OCI-LY7 (cell line): Measurements from ENCODE around the gene COBL. TPM values are rescaled to one million over a fixed set of nuclear protein-coding genes. Genes with fewer than 3 reads are reported as not detected.

Source experiments
- BruUV-seq: library from RNA; stranded (reverse); fragments of 400-500 nt; replicated peaks from 2 replicates; lab custom pipeline; 2021; lab: Mats Ljungman, UMichigan
- CTCF ChIA-PET: fragments of 300-600 bp; sonication (Branson Sonifier 250); formaldehyde crosslinking; loops from one replicate; lab custom pipeline; 2022; ENCODE audit warnings: antibody characterized with exemption; ENCODE audit not compliant: unreplicated experiment; lab: Charles Lee
- POLR2A ChIA-PET: fragments of 300-600 bp; sonication (Branson Sonifier 250); formaldehyde crosslinking; loops from one replicate; lab custom pipeline; 2022; ENCODE audit warnings: antibody characterized with exemption; lab: Charles Lee
- DNase-seq: peaks from one replicate; pipeline ENCODE4 v3.0.0-alpha.2; 2015; ENCODE audit warnings: low spot score
- H2AFZ ChIP-seq: fragments of 200-600 bp; sonication (generic), shearing (Covaris generic); 2 replicates; pipeline ENCODE4 v1.6.1; 2014; ENCODE audit warnings: mild to moderate bottlenecking, antibody characterized with exemption, low read length, moderate library complexity
- H3K27ac ChIP-seq: fragments of 200-600 bp; sonication (generic); 2 replicates; pipeline ENCODE4 v1.5.1; 2014; ENCODE audit warnings: mixed run types, low read depth, mild to moderate bottlenecking, moderate library complexity, low read length, inconsistent platforms; ENCODE audit not compliant: poor library complexity, severe bottlenecking
- H3K36me3 ChIP-seq: fragments of 200-600 bp; sonication (generic); 2 replicates; pipeline ENCODE4 v1.6.1; 2014; ENCODE audit warnings: mild to moderate bottlenecking, antibody characterized with exemption, low read length, moderate library complexity, mixed read lengths; ENCODE audit not compliant: insufficient read depth
- H3K4me1 ChIP-seq: fragments of 200-600 bp; sonication (generic); 2 replicates; pipeline ENCODE4 v1.5.1; 2014; ENCODE audit warnings: mild to moderate bottlenecking, low read length; ENCODE audit not compliant: insufficient read depth, poor library complexity, severe bottlenecking
- H3K4me2 ChIP-seq: fragments of 200-600 bp; sonication (generic); 2 replicates; pipeline ENCODE4 v1.6.1; 2014; ENCODE audit warnings: mild to moderate bottlenecking, low read length
- H3K4me3 ChIP-seq: fragments of 200-600 bp; sonication (generic); 2 replicates; pipeline ENCODE4 v1.5.1; 2014; ENCODE audit warnings: mild to moderate bottlenecking, low read depth, low read length; ENCODE audit not compliant: poor library complexity, severe bottlenecking
- H3K79me2 ChIP-seq: fragments of 200-600 bp; sonication (generic); 2 replicates; pipeline ENCODE4 v1.6.1; 2016; ENCODE audit warnings: low read depth, mild to moderate bottlenecking, low read length, moderate library complexity, mixed read lengths; ENCODE audit not compliant: insufficient read depth
- H3K9me2 ChIP-seq: fragments of 200-600 bp; sonication (generic); 2 replicates; pipeline ENCODE4 v1.6.1; 2016; ENCODE audit warnings: mild to moderate bottlenecking, low read length, mixed read lengths; ENCODE audit not compliant: insufficient read depth
- H3K9me3 ChIP-seq: fragments of 200-600 bp; sonication (generic); 2 replicates; pipeline ENCODE4 v1.6.1; 2014; ENCODE audit warnings: mild to moderate bottlenecking, mixed run types, low read length, mixed read lengths
- H4K20me1 ChIP-seq: fragments of 200-600 bp; sonication (generic); 2 replicates; pipeline ENCODE4 v1.6.1; 2014; ENCODE audit warnings: mild to moderate bottlenecking, antibody characterized with exemption, low read length, moderate library complexity, mixed read lengths; ENCODE audit not compliant: insufficient read depth
- EZH2phosphoT487 ChIP-seq: fragments of 200-600 bp; sonication (generic); IDR thresholded peaks from 2 replicates; pipeline ENCODE4 v1.6.1; 2018; ENCODE audit warnings: low read depth, borderline replicate concordance, mild to moderate bottlenecking, mixed run types, antibody characterized with exemption, low read length, moderate library complexity, mixed read lengths
- intact Hi-C: fragments of 100-400 bp; cut with micrococcal nuclease; formaldehyde crosslinking; loops from one replicate; pipeline ENCODE4 v1.10.0; 2022; ENCODE audit not compliant: unreplicated experiment
- total RNA-seq, 2 experiments: library from RNA; depleted of rRNA in 1 of 2; stranded (reverse); fragments of >200 nt in 1 of 2; shearing (Covaris generic) in 1 of 2; gene quantifications; 2 replicates each; pipeline ENCODE4 v1.2.3, GENCODE V29; 2014 to 2022
- TF ChIP-seq, protein P1 (sequence below): fragments of 200-600 bp; sonication (generic); conservative IDR thresholded peaks from 2 replicates; pipeline ENCODE4 v1.5.1; 2014; ENCODE audit warnings: mild to moderate bottlenecking, antibody characterized with exemption, low read length, moderate library complexity, mixed read lengths

Gene COBL
- total RNA-seq, 2 experiments from 2014 or later, result not detected

DNA sequence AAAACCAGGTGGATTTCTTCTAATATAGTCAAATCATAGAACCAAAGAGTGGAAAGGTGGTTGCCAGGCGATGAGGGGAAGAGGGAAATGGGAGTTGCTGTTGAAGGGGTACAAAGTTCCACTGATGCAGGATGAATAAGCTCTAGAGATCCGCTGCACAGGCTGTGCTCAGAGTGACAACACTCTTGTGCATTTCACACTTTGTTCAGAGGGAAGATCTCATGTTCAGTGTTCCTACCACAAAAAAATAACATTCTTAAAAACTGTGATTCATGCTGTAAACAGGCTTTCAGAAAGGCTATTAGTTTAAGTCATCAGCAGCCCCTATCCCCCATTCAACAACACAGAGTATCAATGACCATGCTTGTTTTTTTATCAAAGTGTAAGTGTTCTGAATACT lies 213.8 kb downstream of the COBL start:
- no peaks in the 10 kb centered on the region for H3K36me3 ChIP-seq
- H4K20me1 ChIP-seq, result no peaks in the 10 kb centered on the region
- no peak overlapping the region for H3K4me3 ChIP-seq
- no peaks in the 10 kb centered on the region for H3K79me2 ChIP-seq
- H3K9me2 ChIP-seq, result no peaks in the 10 kb centered on the region
- H2AFZ ChIP-seq, result no peak overlapping the region
- no peak overlapping the region for H3K27ac ChIP-seq
- no peak overlapping the region for H3K4me2 ChIP-seq
- BruUV-seq, result no TSS peak
- ChIA-PET CTCF (no interaction called here), POLR2A (interaction anchor here (0.6 to 1.5 kb wide), 2 partner anchors 13 to 1005 kb away, joined by 3 to 6 read pairs; no protein-coding TSS in a partner anchor)
- no peak for DNase-seq
- TF ChIP-seq, protein P1, sequence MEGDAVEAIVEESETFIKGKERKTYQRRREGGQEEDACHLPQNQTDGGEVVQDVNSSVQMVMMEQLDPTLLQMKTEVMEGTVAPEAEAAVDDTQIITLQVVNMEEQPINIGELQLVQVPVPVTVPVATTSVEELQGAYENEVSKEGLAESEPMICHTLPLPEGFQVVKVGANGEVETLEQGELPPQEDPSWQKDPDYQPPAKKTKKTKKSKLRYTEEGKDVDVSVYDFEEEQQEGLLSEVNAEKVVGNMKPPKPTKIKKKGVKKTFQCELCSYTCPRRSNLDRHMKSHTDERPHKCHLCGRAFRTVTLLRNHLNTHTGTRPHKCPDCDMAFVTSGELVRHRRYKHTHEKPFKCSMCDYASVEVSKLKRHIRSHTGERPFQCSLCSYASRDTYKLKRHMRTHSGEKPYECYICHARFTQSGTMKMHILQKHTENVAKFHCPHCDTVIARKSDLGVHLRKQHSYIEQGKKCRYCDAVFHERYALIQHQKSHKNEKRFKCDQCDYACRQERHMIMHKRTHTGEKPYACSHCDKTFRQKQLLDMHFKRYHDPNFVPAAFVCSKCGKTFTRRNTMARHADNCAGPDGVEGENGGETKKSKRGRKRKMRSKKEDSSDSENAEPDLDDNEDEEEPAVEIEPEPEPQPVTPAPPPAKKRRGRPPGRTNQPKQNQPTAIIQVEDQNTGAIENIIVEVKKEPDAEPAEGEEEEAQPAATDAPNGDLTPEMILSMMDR, result no peak
- no peak for TF ChIP-seq EZH2phosphoT487
- no peaks in the 10 kb centered on the region for H3K4me1 ChIP-seq
- peaks cover 6% of the 10 kb centered on the region; the same call in 1 of the 2 replicates for H3K9me3 ChIP-seq
- intact Hi-C loops, result no loop called here

DNA sequence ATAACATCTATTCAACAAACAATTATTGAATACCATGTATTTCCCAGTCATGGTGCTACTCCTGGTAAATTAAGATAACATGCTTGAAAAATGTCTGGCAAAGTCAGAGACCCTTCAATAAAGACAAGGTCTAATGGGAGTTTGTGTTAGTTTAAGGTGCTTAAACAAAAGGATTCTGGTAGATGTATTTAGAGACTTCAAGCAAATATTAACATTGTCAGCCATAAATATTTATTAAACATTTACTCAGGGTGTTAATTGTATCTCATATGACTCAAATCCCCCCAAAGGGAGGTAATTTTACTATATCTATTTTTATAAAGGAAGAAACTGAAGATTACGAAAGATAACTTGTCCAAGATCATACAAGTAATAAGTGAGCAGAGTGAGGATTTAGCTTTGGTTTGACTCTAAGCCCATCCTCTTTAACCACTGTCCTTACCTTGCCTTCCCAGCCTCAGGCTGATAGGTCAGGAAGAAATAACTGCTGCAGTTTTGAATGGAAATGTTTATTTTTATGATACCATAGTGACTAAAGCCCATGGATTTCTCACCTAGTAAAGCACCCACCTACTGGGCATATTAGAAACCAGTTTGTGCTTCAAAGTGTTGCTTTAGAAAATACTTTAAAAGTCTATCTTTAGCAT lies 215.4 kb downstream of the COBL start:
- no peaks in the 10 kb centered on the region for H3K4me1 ChIP-seq
- POLR2A ChIA-PET, result interaction anchor here (1.1 to 1.5 kb wide), 2 partner anchors 11 to 121 kb away, joined by 3 read pairs; no protein-coding TSS in a partner anchor
- no peak overlapping the region for H3K4me2 ChIP-seq
- H3K9me2 ChIP-seq, result no peaks in the 10 kb centered on the region
- H3K27ac ChIP-seq, result no peak overlapping the region
- H3K4me3 ChIP-seq, result no peak overlapping the region
- H3K36me3 ChIP-seq, result no peaks in the 10 kb centered on the region
- H3K9me3 ChIP-seq, result peaks cover 6% of the 10 kb centered on the region; the same call in 1 of the 2 replicates
- intact Hi-C loops, result no loop called here
- TF ChIP-seq EZH2phosphoT487, result no peak
- TF ChIP-seq, protein P1, result no peak
- BruUV-seq, result no TSS peak
- no peaks in the 10 kb centered on the region for H3K79me2 ChIP-seq
- no peaks in the 10 kb centered on the region for H4K20me1 ChIP-seq
- H2AFZ ChIP-seq, result no peak overlapping the region
- CTCF ChIA-PET, result no interaction called here
- DNase-seq, result no peak

- POLR2A ChIA-PET, result interaction anchor here (0.6 to 1.6 kb wide), 3 partner anchors 8 to 457 kb away, joined by 3 to 8 read pairs (median 3); no protein-coding TSS in a partner anchor
- H3K4me3 ChIP-seq, result no peak overlapping the region
- no TSS peak for BruUV-seq
- H3K4me2 ChIP-seq, result no peak overlapping the region
- CTCF ChIA-PET, result no interaction called here
- H3K9me2 ChIP-seq, result no peaks in the 10 kb centered on the region
- H3K9me3 ChIP-seq, result peaks cover 7% of the 10 kb centered on the region; the same call in 1 of the 2 replicates
- no peaks in the 10 kb centered on the region for H3K36me3 ChIP-seq
- no peaks in the 10 kb centered on the region for H3K4me1 ChIP-seq
- H4K20me1 ChIP-seq, result no peaks in the 10 kb centered on the region
- H3K79me2 ChIP-seq, result no peaks in the 10 kb centered on the region
- TF ChIP-seq, protein P1, result no peak
- TF ChIP-seq EZH2phosphoT487, result no peak
- no peak overlapping the region for H3K27ac ChIP-seq
- H2AFZ ChIP-seq, result no peak overlapping the region
- intact Hi-C loops, result no loop called here
- DNase-seq, result no peak
These were observed 226.2 kb downstream of the COBL start for GRCh38 chr7:51090411-51090810.
